HG03342 (cell line): ENCODE results near the gene AP1G1.
"Not testable (repeated sequence)": the region's sequence is repeated elsewhere in the genome, so short reads cannot be mapped to it uniquely, and the experiment has no call there.

Experiments used
- ATAC-seq: cut with Tn5 transposase; IDR thresholded peaks from one replicate; pipeline ENCODE4 v1.9.1; 2021; ENCODE audit warnings: mild to moderate bottlenecking, moderate library complexity; ENCODE audit not compliant: unreplicated experiment

Gene AP1G1

DNA sequence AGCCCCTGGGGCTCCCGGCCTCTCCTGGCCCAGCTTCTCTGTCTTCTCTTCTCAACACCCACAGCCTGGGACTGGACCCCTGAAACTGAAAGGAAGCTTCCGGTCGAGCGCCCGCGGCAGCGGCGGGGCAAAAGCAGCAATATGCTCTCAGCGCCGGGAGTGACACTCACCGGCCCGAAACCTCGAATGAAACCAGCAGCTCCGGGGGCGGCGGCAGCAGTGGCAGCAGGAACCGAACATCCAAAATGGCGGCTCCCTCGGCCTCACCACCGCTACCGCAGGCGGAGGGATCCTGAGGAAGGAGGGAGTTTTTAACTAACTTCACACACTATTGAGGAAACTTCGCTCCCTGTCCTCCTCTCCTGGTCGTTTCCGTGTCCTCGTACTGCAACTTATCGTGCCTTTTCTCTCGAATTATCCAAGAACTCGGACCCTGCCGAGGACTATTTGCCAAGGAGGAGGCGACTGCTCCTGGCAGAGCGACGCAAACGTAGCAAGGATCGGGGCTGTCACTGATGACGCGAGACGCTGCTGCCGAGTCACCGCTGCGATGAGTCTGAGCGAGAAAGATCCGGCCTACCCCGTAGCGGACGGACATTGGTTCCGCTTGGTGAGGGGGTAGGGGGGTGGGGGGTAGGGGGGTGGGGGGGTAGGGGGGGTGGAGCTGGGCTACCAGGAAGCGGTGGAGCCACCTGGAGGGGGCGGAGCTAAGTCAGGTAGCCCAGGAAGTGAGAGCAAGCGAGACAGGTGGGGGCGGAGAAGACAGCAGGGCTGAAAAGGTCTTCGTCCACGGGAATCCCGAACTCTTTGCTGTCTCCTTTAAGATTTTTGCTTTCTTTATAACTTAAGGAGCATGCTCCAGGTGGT, at the start of gene AP1G1:
AP1G1 (minus strand) TSS at position 242 of the 867 bp plus-strand sequence. CDS start 19,355 bp downstream, outside the sequence.
- peak; percentile 69 for ATAC-seq

DNA sequence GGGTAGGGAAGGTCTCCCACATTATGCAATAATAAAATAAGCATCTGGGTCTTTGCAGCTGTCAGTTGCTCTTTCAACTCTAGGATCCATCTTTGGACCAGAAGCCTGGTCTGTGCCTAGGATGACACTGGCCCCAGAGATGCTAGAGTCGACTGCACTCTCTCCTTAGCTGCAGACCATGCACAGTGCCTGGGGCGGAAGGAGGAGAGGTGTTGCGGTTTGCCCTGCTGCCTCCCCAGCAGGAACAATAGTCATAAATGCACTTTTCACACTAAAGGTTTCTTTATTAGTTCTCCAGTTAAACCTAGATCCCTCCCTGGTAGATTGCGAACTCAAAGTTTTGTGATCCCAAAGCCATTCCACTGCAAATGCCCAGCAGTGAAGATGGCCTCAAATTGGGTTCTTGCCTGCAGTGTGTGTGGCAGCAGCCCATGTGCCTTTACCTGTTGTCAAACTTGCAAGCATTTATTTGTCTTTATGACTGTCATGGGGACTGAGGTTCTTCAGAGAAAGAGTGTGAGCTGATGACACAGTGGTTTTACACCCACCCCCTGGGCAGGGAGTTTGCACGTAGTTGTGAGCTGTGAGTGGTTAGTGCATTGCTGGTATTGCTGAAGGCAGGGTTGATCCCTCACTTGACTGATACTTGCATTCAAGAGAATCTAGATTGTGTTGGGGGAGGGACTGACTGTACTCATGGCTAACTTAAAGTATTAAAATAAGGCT, 47.5 kb upstream of the AP1G1 start:
- no peak for ATAC-seq

DNA sequence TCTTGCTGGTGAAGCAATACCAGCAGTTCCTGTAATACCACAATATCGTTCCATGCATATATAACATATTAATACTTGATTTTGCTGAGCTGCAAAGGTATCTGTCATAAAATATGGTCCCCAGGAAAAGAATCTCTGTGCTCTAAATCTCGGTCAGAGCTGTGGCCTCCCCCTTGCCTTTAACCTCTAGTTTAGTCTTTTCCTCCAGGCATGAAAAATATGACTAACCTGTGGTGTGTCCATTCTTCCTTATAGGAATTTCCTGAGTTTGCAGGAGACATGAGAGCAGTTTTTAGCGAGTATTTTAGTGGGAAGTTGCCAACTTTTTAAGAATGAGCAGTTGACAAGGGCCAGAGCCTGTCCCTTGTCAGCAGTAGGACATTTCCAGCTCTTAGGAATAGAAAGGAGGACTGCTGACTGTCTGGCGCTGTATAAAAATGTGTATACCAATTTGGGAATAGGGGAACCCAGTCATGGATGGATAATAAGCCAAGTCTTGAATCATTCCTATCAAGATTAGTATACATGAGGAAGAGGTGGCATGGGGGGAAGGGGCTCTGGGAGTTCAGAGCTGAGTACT, 45.8 kb upstream of the AP1G1 start:
- no peak for ATAC-seq

DNA sequence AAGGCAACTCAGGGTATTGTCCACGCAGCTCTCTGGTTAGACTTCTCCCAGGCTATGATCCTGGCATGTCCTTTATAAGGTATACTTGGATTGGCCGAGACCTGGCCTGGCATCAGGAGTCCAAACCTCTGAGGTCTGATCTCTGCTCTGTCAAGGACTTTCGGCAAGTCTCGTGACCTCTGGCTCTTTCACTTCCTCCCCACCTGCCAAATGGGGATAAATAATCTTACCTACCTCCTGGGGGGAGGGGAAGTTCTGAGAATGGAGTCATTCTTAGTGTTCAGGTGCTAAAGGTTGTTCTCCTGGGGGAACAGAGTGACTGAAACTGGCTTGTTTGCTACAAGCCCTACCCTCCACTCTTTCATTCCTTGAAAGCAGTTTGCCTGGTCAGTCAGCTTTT, 44.8 kb upstream of the AP1G1 start:
- peak; percentile 66 for ATAC-seq

DNA sequence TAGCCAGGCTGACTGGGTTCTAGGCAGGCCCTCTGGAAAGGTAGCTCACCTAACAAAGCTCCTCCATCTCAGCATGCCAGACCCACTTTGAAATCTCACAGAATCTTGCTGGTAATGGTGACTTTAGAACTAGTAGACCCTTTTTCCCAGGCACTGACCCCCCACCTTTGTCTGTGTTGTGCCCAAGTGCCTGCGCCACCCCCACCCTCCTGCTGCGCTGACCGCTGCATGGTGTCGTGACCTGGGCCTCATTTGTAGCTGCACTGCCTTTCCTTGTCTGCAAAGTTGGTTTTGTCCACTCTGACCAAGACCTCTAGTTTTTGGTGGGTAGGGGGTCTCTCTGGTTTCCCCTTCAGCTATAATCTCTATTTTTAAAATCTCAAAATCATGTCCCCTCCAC, 43.9 kb upstream of the AP1G1 start:
- no peak for ATAC-seq

DNA sequence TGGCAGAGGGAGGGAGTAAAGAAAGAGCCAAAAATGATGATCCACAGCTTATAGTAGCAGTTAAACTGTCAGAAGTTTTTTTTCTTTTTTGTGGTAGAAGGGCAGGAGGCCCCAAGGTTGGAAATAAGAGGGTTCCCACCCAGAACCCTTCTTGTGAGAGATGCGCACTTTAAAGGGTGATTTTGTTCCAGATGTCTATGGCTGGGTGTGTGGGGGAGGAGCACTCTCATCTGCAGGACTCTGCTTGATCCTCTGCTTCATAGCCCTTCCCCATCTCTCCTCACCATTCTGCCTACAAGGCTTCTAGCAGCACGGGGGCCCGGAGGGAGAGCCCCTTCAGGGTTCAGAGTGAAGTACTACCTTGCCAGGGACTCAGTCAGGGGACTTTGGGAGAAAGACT, 43.5 kb upstream of the AP1G1 start:
- no peak for ATAC-seq

DNA sequence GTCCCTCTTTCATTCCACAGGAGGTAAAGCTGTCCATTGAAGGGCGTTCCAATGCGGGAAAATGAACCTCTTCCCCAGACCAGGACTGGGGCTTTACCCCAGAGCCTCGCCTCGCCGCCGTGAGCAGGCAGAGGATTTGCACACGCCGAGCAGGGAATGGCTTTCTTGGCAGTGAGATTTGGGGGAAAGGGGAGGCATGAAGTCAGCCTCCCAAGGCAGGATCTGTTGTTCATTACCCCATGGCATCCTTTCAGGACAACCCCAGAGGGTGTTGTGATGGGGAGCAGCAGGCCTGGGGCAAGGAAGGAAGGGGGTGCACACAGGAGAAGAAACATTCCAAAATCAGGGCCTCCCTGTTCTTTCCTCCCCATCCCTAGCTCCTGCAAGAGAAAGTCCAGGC, 43.1 kb upstream of the AP1G1 start:
- no peak for ATAC-seq

DNA sequence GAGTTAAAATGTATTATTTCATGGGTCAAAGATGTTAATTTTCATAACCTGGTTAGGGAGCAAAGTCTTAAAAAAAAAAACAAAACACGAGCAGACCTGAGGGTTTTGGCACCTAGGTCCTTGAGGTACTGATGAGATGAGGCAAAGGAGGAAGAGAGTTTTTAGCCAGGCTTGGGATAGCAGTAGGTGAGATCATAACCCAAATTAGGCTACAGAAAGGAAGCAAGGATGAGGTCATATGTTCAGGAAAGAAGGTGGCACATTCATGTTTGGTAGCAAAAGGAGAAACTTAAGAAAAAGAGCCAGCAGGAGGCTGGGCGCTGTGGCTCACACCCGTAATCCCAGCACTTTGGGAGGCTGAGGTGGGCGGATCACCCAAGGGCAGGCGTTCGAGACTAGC, 40.0 kb upstream of the AP1G1 start:
- ATAC-seq: no peak

DNA sequence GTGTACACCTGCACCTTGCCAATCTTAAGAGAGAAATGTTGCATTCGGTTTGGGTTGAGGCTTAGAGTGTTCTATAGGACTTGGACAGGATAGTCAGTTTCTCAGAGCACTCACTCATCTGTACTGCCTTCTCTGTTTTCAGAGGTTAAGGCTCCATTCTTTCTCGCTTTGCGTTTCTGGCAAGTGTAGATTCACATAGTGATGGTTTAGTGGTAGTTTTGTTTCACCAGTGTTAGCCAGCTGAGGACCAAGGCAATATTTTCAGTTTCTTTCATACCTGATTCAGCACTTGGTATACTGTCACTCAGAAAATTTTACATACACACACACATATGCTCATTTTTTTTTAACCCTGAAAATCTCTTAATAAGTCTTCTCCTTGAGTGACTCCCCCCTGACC, 38.5 kb upstream of the AP1G1 start:
- ATAC-seq: no peak

DNA sequence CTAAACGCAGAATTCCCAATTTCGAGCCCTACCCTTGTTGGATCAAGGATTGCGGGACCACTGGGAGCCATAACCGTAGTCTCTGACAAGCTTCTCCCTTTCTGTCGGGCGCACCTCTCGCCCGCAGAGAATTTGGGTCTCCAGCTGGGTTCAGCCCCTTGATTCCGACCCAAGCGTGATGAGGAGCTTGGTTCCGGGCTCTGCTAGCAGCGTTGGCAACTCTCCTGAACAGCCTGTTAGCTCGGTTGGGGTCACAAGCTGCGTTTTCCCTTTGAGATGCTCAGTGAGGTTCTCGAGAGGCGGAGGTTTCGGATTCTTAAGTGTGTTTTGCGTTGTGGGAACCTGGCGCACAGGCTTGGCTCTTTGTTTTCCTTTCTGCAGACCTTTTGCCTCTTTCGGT, 37.8 kb upstream of the AP1G1 start:
- ATAC-seq: no peak

DNA sequence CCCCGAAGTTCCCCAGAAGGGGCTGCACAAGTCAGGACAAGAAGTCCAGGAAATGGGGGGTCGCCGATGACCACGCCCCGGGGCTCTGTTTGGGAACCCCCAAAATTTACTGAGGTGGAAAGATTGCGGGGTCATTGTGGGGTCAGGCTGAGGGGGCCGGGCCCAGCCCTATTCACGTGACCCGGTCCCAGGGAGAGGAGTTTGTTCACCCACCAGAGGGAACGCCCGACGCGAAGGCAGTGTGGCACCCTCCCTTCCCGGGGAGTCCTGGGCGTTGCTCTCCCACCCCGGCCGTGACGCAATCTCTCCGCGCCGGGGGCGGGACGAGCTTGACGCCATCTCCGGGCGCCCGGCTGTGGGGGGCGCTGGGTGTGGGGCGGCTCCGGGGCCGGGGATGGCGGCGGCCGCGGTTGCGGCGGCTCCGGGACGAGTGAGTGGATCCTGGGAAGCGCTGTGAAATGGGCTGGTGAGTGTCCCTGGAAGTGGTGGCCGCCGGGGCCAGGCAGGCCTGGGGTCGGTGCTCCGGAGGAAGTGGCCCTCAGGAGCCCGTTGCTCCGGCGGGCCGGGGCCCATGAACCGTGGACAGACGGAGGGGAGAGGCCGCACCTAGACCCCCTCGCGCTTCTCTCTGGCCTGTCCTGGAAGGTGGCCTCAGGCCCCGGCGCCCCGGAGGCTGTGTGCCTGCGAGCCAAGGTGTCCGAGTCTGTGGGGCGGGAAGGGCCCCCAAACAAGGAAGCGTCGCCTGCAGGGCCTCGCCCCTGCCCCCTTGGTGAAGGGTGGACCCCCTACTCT, 37.2 kb upstream of the AP1G1 start, which contains the start of gene ATXN1L:
ATXN1L (plus strand) TSS at position 338 of the 792 bp plus-strand sequence. CDS start 3,765 bp downstream, outside the sequence.
- ATAC-seq: peak; percentile 79

DNA sequence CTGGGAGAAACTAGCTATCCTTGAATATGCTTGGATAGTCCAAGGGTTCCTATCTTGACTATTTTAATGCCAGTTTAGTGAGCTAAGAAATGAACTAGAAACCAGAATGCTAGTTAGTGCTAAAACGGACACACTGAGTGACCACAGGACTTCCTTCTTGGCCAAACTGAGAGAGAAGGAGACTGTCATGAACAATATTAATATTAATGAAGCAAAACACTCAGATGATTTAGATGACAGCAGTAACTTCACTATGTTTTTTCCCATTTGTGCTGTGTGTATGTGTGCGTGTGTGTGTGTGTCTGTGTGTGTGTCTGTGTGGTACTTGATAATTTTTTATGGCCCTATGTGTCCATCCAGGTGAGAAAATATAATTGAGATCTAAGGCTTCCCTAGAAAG, 34.9 kb upstream of the AP1G1 start:
- no peak for ATAC-seq

DNA sequence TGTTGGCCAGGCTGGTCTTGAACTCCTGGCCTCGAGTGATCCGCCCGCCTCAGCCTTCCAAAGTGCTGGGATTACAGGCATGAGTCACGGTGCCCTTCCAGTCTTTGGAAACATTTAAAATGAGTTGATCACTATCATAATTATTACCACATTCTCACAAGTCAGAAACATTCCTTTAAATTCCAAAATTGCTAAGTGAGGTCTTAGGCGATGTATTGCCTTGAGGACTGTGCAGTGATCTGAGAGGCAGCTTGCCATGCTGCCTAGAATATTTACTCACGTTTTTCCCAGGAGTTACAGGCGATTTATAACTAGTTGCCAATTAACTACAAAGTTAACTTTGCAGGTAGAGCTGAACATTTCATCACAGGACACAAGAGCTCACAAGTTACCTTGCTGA, 31.4 kb upstream of the AP1G1 start:
- no peak for ATAC-seq

DNA sequence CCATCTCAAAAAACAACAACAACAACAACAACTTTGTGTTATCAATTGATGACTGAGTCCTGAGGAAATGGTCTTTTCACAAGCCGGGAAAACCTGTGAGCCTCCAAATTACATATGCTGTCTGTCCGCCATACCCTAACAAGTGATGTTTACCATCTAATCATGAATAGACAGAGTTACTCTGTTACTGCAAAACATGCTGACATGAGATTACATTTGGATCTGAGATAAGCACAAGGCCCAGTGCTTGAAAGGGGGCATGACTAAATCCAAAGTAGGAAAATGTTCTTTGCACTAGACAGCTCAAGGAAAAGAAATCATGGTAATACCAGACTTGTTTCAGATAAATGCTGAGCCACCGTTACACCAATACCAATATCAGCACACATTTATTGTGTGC, 28.5 kb upstream of the AP1G1 start:
- no peak for ATAC-seq

DNA sequence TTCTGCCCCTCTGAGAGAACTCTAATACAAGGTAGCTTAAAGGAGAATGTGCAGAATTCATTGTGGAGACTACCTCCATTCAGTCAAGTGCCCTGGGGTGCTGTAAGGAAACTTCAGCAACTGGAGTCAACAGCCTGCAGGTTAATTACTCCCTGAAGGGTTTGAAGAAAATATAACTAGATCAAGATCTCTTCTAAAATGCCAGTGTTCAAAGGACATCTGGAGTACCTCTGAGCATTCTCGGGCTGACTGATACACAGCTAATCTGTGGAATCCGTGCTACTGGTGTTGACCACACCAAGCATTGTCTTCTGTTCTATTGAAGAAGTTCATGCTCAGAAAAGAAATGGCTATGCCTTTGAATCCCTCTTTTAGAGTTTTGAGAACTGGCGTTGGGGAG, 25.7 kb upstream of the AP1G1 start:
- no peak for ATAC-seq

DNA sequence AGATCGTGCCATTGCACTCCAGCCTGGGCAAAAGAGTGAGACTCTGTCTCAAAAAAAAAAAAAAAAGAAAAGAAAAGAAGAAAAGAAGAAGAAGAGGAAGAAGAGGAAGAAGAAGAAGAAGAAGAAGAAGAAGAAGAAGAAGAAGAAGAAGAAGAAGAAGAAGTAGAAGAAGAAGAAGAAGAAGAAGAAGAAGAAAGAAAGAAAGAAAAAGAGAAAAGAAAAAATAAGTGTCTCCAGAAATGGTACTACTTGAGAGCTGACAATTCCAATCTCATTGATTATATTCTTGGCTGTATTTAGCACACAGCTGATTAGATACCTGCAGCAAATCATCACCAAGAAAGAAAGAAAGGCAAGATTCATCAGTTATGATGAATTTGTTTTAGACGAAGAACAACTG, 23.5 kb upstream of the AP1G1 start:
- not testable (repeated sequence) for ATAC-seq

DNA sequence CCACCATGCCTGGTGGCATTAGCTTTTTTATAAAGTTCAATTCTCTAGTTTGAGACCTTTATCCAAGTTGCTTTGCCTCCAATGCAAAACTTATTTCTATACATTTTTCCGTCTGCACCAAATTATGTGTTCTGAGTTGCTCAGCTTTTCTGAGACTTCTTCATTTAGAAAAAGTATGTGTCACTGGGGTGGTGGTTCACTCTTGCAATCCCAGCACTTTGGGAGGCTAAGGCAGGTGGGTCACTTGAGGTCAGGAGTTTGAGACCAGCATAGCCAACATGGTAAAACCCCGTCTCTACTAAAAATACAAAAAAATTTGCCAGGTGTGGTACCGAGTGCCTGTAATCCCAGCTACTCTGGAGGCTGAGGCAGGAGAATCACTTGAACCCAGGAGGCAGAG, 23.1 kb upstream of the AP1G1 start:
- not testable (repeated sequence) for ATAC-seq

DNA sequence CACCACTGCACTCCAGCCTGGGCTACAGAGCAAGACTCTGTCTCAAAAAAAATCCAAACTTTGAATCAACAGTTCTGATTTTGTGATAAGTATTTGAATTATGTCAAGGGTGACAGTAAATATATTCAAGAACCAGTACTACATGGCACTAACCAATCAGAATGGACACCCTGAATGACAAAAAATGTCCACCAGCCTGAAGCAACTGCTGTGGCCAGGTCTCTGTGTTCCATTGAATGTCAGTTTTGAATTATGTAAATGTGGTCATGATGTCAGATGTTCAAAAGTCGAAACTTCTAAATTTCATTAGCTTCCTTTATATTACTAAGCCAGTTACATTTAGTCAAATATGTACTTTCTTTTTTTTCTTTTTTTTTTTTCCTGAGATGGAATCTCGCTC, 21.7 kb upstream of the AP1G1 start:
- no peak for ATAC-seq

DNA sequence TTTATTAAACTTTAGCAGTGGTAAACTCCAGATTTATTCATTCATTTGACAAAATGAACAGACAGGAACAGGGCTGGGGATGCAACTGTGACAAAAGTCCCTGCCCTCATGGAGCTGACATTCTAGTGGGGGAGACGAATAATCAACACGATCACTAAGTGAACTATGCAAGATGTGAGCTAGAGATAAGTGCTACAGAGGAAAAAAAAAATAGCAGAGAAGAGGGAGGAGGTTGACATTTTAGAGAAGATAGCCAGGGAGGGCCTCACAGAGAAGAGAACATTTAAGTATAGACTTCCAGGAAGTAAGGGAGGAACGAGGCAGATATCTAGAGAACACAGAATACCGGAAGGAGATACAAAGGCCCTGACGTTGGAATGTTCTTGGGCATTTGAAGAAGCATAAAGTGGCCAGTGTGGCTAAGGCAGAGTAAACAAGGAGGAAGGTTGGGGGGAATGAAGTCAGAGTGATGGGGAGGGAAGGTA, 17.9 kb upstream of the AP1G1 start:
- no peak for ATAC-seq

DNA sequence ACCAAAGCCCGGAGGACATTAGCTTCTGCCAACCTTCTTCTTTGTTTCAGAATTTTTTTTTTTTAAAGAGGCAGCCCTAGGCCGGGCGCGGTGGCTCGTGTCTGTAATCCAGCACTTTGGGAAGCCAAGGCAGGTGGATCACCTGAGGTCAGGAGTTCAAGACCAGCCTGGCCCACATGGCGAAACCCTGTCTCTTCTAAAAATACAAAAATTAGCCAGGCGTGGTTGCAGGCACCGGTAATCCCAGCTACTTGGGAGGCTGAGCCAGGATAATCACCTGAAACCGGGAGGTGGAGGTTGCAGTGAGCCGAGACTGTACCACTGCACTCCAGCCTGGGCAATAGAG, 8.5 kb upstream of the AP1G1 start:
- peak; percentile 10 for ATAC-seq

DNA sequence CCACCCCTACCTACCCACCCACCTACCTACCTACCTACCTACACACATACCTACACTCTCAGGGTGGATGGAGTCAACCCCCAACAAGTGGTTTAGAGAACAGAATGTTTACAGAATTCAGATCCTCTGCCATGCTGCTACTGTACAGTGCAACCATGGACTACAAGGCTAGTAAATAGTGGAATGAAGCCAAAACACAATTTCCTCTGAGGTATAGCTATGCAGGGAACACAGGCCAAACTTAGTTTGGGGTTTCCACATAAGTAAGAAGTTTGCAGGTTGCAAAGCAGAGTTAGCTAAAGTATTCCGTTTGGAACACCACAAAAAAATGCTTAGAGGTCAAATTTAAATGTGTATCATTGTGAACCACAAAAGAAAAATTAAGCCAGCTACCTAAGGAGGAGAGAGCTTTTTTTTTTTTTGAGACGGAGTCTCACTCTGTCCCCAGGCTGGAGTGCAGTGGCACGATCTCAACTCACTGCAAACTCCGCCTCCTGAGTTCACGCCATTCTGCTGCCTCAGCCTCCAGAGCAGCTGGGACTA, 2.7 kb upstream of the AP1G1 start:
- no peak for ATAC-seq
